ENCODE measurements around the gene EID2B. TPM values are rescaled to one million over a fixed set of nuclear protein-coding genes. Genes with fewer than 3 reads are reported as not detected.

EID2B gene
- total and polyA plus RNA-seq, 9 of the 15 experiments (the other 6 are each of a cell fraction or from before 2014, with no cell fraction given) = 2.8 to 8.8 (median 4.8) TPM

DNA sequence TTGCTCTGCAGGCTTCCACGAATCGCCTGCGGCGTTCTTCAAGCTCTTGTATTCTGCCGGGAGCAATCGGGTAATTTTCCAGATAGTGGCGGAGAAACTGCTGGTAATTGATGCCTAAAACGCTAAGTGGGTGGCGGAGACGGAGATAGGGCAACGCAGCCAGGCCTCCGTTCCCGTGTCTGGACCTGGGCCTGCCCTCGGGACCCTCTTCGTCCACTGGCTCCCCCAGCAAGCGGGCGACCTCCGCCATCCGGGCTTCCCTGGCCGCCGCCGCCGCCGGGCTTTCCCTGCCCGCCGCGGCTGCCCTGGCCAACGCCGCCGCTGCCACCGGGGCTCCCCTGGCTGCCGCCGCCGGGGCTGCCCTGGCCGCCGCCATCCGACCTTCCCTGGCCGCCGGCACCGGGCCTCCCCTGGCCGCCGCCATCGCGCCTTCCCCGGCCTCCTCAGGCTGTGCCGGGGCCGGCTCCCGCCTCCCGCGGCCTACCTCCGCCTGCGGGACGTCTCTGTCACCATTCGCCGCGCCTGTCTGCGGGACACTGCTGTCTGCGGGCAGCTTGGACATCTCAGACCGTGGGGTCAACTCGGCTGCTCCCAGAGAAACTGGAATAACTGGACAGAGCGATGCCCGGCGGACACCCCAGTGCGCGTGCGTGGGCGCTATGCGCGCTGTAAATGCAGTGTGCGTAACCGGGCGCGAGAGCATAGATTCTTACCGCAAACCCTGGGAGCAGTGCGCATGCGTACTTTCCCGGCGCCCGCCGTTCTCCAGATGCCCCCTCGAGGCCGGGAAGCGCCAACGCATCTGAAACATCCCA, 7.1 kb upstream of the EID2B start, which contains the start of gene EID2 (continued):
- TF ChIP-seq, protein P1, sequence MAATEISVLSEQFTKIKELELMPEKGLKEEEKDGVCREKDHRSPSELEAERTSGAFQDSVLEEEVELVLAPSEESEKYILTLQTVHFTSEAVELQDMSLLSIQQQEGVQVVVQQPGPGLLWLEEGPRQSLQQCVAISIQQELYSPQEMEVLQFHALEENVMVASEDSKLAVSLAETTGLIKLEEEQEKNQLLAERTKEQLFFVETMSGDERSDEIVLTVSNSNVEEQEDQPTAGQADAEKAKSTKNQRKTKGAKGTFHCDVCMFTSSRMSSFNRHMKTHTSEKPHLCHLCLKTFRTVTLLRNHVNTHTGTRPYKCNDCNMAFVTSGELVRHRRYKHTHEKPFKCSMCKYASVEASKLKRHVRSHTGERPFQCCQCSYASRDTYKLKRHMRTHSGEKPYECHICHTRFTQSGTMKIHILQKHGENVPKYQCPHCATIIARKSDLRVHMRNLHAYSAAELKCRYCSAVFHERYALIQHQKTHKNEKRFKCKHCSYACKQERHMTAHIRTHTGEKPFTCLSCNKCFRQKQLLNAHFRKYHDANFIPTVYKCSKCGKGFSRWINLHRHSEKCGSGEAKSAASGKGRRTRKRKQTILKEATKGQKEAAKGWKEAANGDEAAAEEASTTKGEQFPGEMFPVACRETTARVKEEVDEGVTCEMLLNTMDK (IDR thresholded peaks at IDR 0.05; ENCODE audit: borderline replicate concordance, insufficient read depth, low read depth, low read length, poor library complexity, severe bottlenecking) = peak; percentile 69
- TF ChIP-seq KLF10 (CRISPR knock-in tag; IDR thresholded peaks at IDR 0.05) (no peak), POLR2B (IDR thresholded peaks at IDR 0.05; ENCODE audit: low read depth, partially characterized antibody) (peak; percentile 81), PYGO2 (tag; IDR thresholded peaks at IDR 0.05) (no peak), THRAP3 (IDR thresholded peaks at IDR 0.05; ENCODE audit: borderline replicate concordance) (no peak), ZNF436 (CRISPR knock-in tag; IDR thresholded peaks at IDR 0.05) (no peak), PHF8 (IDR thresholded peaks at IDR 0.05; ENCODE audit: borderline replicate concordance, low read length) (peak; percentile 94; the same call in 1 of the 2 replicates), ZNF174 (CRISPR knock-in tag; IDR thresholded peaks at IDR 0.05) (no peak), SMC3 (conservative IDR thresholded peaks at IDR 0.05; ENCODE audit: insufficient read depth, low read depth, low read length) (peak; percentile 54), YY1 (IDR thresholded peaks at IDR 0.05; ENCODE audit: borderline replicate concordance in 1 of 3, control insufficient read depth in 1 of 3, extremely low read depth in 1 of 3, insufficient read depth in 3 of 3, insufficient read length in 1 of 3, insufficient replicate concordance in 2 of 3, low read depth in 1 of 3, low read length in 2 of 3) (peak; percentile 51 to 81 (median 57)), MYC (IDR thresholded peaks at IDR 0.05; ENCODE audit: low read depth, low read length) (peak; percentile 48; the same call in 1 of the 2 replicates), MYC (CRISPR knock-in tag; IDR thresholded peaks at IDR 0.05; ENCODE audit: borderline replicate concordance, low read depth) (no peak), PML (IDR thresholded peaks at IDR 0.05; ENCODE audit: low read length) (peak; percentile 31; the same call in 1 of the 2 replicates), CAMTA2 (CRISPR knock-in tag; conservative IDR thresholded peaks at IDR 0.05) (0 out of 2 replicates have a peak, but pooled peaks have one; percentile 36), MTA3 (IDR thresholded peaks at IDR 0.05; ENCODE audit: borderline replicate concordance) (peak; percentile 35; the same call in 1 of the 2 replicates), CHD2 (IDR thresholded peaks at IDR 0.05; ENCODE audit: low read depth, low read length) (0 out of 2 replicates have a peak, but pooled peaks have one; percentile 20), GABPB2 (CRISPR knock-in tag; conservative IDR thresholded peaks at IDR 0.05) (no peak), GTF2E2 (tag; IDR thresholded peaks at IDR 0.05) (peak; percentile 58)
- TF ChIP-seq, protein P2, sequence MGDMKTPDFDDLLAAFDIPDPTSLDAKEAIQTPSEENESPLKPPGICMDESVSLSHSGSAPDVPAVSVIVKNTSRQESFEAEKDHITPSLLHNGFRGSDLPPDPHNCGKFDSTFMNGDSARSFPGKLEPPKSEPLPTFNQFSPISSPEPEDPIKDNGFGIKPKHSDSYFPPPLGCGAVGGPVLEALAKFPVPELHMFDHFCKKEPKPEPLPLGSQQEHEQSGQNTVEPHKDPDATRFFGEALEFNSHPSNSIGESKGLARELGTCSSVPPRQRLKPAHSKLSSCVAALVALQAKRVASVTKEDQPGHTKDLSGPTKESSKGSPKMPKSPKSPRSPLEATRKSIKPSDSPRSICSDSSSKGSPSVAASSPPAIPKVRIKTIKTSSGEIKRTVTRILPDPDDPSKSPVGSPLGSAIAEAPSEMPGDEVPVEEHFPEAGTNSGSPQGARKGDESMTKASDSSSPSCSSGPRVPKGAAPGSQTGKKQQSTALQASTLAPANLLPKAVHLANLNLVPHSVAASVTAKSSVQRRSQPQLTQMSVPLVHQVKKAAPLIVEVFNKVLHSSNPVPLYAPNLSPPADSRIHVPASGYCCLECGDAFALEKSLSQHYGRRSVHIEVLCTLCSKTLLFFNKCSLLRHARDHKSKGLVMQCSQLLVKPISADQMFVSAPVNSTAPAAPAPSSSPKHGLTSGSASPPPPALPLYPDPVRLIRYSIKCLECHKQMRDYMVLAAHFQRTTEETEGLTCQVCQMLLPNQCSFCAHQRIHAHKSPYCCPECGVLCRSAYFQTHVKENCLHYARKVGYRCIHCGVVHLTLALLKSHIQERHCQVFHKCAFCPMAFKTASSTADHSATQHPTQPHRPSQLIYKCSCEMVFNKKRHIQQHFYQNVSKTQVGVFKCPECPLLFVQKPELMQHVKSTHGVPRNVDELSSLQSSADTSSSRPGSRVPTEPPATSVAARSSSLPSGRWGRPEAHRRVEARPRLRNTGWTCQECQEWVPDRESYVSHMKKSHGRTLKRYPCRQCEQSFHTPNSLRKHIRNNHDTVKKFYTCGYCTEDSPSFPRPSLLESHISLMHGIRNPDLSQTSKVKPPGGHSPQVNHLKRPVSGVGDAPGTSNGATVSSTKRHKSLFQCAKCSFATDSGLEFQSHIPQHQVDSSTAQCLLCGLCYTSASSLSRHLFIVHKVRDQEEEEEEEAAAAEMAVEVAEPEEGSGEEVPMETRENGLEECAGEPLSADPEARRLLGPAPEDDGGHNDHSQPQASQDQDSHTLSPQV (IDR thresholded peaks at IDR 0.05) = 0 out of 2 replicates have a peak, but pooled peaks have one; percentile 6
